GM12801 (cell line): Measurements from ENCODE around the gene FLNA.

Source experiments
- TF ChIP-seq, protein P1 (sequence below): IDR thresholded peaks from one replicate; pipeline ENCODE4 v1.5.1; 2011; ENCODE audit warnings: control low read depth; ENCODE audit not compliant: insufficient read length; ENCODE audit errors: extremely low read depth

The FLNA gene

DNA sequence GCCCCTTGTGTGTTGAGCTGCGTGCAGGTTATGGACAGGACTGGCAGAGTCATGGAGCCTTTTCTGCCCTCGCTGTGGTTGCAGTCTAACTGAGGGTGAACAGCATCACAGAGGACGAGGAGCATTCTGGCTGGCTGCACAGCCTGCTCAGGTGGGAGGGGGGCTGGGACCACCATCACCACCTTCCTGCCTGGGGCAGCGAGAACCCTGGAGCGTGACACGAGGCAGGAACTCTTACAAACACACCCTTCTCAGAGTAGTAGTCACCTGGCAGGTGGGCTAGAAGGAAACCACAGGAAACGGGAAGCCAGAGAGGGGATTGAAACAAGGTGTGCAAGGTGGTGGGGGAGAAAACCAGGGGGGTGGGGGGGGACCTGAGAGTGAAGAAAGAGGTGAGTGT is 53.3 kb downstream of the FLNA start:
- TF ChIP-seq, protein P1, sequence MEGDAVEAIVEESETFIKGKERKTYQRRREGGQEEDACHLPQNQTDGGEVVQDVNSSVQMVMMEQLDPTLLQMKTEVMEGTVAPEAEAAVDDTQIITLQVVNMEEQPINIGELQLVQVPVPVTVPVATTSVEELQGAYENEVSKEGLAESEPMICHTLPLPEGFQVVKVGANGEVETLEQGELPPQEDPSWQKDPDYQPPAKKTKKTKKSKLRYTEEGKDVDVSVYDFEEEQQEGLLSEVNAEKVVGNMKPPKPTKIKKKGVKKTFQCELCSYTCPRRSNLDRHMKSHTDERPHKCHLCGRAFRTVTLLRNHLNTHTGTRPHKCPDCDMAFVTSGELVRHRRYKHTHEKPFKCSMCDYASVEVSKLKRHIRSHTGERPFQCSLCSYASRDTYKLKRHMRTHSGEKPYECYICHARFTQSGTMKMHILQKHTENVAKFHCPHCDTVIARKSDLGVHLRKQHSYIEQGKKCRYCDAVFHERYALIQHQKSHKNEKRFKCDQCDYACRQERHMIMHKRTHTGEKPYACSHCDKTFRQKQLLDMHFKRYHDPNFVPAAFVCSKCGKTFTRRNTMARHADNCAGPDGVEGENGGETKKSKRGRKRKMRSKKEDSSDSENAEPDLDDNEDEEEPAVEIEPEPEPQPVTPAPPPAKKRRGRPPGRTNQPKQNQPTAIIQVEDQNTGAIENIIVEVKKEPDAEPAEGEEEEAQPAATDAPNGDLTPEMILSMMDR: no peak

DNA sequence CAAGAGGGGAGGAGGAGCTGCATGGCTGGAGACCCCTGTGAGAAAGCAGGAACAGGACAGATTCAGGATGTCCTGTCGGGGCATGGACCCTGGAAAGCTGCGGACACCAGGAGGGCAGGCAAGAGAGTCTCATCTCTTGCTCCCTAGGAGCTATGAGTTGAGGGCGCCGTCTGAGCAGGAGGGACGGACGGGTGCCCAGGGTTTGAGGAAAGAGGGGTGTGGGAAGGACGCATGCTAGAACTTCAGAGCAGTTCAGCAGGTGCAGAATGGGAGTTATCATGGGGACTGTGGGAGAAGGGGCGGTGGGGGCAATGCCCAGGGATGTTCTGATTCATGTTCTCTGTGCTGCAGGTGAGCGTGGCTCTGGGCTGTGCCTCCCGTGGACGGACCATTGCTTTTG is 54.0 kb downstream of the FLNA start:
- TF ChIP-seq, protein P1: no peak

DNA sequence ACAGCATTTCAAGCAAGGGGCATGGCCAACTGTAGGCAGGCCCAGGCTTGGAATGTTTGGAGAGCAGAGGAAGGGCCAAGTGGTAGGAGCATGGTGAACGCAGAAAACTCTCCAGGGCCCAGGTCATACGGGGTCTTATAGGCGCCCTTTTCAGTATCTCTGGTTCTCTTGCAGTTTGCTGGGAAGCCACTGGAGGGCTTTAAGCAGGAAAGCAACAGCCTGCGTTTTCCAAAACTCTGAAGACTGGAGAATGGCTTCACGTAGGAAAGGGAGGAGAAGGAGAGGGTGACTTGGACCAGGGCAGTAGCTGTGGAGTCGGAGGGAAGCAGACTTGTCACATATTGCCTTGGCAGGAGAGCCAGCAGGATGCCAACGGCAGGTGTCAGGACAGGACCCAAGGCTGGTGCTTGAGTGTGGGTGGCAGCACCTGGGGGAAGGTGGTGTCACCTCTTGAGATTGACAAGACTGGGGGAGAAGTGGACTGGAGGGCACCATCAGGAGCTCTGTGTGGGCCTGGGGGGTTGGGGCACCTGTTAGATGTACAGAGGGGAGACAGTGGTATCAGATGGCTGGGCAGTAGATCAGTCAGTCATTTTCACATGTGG is 56.9 kb downstream of the FLNA start:
- TF ChIP-seq, protein P1: no peak

DNA sequence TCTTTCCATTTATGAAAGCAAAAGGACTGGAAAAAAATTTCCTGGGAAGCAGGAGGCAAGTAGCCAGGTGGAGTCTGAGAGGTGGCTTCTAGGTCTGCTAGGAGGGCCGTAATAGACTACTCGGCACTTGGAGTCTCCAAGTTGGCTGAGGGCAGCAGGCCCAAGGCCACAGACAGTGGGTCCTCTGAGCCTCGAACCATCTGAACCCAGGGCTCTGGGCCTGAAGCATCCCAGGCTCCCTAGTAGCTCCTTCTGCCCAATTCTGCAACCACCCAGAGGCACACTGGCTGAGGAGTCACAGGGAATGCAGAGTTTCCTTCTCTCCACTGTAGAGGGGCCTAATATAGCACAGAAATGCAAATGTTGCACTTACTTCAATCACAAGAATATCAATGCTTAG is 59.0 kb downstream of the FLNA start:
- TF ChIP-seq, protein P1: no peak

DNA sequence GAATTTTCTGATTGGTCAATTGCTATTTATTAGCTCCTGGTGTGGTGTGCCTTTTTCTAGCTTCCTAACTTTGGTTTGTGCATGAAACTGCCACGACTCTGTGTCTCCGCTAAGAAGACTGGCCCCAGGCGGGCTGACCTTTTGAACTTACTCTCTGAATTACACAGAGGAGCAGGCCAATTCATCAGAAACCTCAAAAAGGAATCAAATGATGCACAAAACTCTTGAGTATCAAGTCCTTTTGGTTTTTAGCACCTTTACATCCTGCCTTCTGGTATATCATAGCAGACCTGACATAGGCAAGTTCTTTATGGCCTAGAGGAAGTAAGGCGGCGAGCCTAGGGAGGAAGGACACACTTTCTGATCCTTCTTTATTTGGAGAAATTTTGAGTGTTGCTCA is 61.3 kb downstream of the FLNA start:
- TF ChIP-seq, protein P1: no peak

- TF ChIP-seq, protein P1: no peak
Observed at GRCh38 chrX:154312116-154312515, 62.3 kb downstream of the FLNA start.

- TF ChIP-seq, protein P1: no peak
Observed at GRCh38 chrX:154310616-154311536, 63.6 kb downstream of the FLNA start.
